GM12872 (cell line): ENCODE data around the gene TMEM267.

Source experiments
- TF ChIP-seq, protein P1 (sequence below): IDR thresholded peaks from 3 replicates; pipeline ENCODE4 v1.5.1; 2011; ENCODE audit warnings: low read depth, mild to moderate bottlenecking, low read length, moderate library complexity; ENCODE audit not compliant: insufficient read depth

The TMEM267 gene

DNA sequence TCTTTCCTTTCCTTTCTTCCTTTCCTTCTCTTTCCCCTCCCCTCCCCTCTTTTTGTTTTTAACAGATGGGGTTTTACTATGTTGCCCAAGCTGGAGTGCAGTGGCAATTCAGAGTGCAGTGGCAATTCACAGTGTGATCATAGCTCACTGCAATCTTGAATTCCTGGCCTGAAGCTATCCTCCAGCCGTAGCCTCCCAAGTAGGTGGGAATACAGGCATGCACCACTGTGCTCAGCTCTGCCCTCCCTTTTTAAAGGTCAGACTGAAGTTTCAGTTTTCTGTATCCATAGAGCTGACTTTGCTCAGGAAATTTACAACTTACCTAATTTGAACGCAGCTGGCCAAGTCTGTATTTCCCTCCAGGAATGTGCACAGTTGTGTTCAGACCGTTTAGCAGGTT lies 72.2 kb downstream of the TMEM267 start:
- TF ChIP-seq, protein P1, sequence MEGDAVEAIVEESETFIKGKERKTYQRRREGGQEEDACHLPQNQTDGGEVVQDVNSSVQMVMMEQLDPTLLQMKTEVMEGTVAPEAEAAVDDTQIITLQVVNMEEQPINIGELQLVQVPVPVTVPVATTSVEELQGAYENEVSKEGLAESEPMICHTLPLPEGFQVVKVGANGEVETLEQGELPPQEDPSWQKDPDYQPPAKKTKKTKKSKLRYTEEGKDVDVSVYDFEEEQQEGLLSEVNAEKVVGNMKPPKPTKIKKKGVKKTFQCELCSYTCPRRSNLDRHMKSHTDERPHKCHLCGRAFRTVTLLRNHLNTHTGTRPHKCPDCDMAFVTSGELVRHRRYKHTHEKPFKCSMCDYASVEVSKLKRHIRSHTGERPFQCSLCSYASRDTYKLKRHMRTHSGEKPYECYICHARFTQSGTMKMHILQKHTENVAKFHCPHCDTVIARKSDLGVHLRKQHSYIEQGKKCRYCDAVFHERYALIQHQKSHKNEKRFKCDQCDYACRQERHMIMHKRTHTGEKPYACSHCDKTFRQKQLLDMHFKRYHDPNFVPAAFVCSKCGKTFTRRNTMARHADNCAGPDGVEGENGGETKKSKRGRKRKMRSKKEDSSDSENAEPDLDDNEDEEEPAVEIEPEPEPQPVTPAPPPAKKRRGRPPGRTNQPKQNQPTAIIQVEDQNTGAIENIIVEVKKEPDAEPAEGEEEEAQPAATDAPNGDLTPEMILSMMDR, result no peak

DNA sequence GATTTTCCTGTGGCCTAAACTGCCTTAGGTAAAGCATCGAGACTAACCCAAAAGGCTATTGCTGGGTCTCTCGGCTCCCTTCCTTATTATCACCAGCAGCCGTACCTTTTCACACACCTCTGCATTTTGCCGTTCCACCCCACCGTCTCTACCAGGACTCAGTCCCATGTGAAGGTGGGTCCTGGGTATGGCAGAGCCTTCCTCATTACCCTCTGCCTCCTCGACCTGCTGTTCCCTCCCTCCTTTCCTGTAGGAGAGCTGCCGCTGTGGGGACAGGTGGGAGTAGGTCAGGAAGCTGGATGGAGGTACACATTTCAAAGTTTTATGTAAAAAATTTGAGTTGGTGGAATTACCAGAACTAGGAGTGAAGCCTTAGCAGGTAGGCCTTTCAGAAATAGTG lies 73.3 kb downstream of the TMEM267 start:
- TF ChIP-seq, protein P1, result no peak

DNA sequence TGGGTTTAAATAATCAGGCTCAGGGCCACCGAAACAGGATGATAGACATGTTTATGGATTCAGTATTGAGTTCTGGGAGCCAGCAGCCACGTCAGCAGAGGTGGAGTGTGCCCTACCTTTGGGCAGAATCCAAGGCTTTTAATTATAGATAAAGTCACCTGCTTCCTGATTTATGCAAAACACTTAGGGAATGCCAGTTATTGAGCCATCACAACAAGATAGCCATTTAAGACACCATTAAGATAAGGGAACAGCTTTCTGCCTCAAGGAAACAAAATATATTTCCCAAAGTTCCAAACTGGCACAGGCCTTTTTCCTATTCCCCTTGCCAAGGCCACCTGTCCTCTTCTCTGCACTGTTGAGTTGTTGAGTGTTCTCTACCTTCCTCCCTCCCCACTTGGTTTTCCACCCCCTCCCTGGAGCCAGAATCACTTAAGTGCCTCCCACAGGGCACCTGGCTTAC lies 73.8 kb downstream of the TMEM267 start:
- TF ChIP-seq, protein P1, result no peak

DNA sequence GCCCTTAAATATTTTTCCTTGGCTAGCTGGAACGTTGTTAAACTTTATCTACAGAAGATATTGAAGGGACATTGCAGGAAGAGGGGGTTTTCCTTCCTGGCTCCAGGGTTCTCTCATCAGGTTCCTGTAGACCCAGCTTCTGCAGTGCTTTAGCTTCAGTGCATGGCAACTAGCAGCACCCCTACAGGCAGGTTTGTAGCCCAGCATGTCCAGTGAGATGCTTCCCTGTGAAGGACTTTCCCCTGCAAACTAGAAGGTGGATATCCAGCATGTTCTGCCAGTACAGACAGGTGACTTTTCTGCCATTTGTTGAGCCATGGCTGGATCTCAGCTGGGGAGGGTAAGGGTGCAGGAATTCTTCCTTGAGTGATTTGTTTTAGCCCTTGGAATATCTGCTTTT lies 81.8 kb downstream of the TMEM267 start:
- TF ChIP-seq, protein P1, result peak; percentile 49

DNA sequence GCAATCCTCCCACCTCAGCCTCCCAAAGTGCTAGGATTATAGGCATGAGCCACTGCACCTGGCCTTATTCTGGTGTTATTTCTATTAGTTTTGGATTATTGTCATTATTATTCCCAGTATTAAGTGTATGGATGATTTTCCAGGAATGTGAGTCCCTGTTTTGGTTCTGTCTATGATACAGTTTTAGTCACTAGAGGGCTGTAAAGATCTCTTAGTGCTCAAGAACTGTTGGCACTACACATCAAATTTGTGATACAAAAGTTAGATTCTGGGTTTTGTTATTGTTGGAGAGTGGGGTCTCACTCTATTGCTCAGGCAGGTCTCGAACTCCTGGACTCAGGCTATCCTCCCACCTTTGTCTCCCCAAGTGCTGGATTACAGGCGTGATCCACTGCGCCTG lies 83.6 kb downstream of the TMEM267 start:
- TF ChIP-seq, protein P1, result no peak

DNA sequence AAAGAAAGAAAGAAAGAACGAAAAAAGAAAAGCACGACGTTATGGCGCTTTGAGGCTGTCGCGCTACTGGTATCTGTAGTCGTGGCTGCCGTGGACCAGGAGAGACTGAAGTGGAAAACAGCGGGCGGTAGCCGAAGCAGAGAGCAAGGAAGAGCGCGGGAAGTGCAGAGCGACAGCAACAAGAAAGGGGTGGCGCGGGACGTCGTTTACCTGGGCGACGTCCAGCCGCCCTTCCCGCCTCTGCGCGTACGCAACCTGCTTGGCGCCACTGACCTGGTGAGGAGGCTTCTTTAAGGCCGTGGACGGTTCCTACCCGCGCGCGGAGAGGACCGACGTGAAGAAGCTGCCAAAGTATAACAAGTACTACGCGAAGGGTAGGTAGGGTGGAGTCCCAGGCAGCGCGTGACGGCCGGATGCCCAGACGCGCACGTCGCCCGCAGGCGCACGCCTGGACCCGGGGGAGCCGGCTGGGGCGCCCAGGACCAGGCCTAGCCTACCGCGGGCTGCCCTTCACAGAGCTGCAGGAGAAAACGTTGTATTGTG lies 86.8 kb downstream of the TMEM267 start:
- TF ChIP-seq, protein P1, result no peak
